ENCODE measurements around the gene CDH13.

Gene CDH13

DNA sequence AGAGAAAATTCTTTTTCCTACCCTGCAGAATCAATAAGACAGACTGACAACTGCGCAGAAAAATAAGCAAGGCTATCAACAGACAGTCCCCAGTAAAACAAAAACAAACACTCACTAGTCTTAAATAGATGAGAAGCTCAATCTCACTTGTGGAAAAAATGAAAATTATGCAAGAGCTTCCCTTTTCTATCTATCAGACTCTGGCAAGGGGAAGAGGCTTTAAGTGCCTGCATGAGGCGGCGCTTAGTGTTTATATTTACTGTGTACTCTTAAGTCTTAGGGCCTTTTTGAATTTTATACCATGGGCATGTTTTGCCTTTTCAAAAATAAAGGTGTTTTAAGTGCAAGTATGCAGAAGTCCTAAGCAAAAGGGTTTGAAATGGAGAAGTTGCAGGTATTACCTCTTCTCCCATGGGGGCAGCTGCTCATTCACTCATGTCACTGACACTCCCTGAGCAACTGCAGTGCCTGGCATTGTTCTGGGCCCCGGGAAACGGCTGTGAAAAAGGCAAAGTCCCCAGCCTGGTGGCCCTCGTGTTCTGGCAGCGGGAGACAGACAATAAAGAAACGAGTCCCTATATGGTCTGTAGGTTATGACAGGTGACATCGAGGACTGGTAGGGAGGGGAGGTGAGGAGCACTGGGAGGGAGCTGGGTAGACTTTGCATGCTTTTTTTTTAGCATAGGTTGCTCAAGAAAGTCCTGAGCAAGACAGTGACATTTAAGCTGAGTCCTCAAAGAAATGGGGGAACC is 1216.2 kb downstream of the CDH13 start:
- no peak for DNase-seq (ENCODE audit: low read depth in 2 of 3, low spot score in 2 of 3)

DNA sequence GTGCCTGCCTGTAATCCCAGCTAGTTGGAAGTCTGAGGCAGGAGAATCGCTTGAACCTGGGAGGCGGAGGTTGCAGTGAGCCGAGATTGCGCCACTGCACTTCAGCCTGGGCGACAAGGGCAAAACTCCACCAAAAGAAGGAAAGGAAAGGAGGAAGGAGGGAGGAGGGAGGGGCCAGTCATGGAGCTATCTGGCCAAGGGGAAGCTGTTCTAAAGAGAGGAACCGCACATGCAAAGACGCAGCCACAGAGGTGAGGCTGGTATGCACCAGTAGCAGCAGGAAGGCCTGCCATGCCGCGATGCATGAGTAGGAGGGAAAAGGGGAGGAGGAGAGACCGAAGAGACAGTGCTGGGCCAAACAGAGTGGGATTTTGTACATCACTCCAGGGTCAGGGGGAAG is 1216.9 kb downstream of the CDH13 start:
- no peak for DNase-seq (ENCODE audit: low read depth in 2 of 3, low spot score in 2 of 3)

DNA sequence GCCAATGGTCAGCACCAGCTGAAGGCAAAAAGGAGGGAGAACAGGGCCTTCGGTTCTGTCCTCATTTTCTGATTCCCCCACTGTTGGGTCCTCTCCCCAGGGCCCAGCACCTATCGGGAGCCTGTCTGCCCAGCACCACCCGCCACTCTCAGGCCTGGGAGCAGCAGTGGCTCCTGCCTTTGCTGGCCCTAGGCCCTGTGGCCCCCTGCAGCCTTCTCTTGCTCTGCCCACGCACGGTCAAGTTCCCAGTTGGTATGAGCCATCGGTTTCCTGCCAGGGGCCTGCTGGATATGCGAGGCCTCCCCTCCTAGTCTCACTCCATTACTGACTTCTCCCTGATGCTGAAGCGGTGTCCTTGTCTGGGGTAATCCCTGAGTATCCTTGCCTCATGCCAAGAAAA is 1218.5 kb downstream of the CDH13 start:
- no peak for DNase-seq (ENCODE audit: low read depth in 2 of 3, low spot score in 2 of 3)

DNA sequence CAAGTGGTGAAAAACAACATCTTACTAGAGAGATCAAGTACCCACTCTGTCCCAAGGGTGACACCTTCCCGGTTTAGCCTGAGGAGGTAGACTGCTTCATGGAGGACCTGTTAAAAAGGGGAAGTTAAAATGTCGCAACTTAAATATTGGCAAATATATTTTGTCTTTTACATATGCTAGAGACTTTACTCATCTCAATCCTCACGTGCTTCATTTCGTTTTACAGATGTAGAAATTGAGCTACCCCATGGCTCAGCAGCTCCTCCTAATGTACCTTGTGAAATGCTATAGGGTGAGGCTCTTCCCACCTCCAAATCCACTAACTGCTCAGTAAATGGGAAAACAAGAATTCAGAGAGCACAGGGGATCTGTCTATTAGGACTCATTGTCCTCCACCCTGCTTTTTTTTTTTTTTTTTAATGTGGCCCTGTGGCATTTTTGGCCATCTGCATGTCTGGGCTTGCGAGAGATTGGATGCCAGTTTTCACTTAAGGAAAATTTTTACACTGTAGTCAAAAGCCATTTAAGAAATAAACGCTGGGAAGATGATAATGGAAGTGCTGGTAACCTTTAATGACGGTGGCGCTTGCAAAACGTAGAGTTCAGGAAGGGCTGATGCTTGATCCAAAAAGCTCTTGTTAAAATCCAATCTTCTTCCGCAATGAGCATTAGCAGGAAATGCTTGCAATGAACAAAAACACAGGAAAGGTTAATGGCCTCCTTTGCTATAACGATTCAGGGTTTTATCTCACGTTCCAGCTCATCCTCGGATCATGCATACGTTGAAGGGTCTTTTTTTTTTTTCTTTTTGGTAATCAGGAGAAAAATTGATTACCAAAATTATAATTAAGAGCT is 1220.8 kb downstream of the CDH13 start:
- no peak for DNase-seq (ENCODE audit: low read depth in 2 of 3, low spot score in 2 of 3)

DNA sequence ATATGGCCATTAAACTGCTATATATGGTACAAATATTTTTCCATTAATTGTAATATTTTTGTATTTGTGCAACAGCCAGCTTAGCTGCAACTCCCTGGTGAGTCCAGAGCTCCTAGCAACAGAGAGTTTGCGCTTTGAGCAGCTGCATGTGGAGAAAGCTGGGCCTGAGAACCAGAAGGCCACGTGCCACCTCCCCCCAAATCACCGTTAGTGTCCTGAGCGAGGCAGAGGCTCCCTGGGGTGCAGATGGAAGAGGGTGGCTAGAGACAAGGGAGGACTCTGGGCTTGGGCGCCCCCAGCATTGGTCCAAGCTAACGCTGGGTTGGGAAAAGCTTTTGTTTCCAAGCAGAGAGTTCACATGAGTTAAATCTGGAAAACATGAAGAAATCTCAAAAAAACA is 1222.7 kb downstream of the CDH13 start:
- DNase-seq (ENCODE audit: low read depth in 2 of 3, low spot score in 2 of 3), result no peak

All from activated CD8-positive, alpha-beta memory T cell treated with anti-CD3 and anti-CD28 coated beads for 48 hours (primary cell).